IPS-18c (cell line): ENCODE data around the gene ARHGAP6.
"Not testable (repeated sequence)": the region's sequence is repeated elsewhere in the genome, so short reads cannot be mapped to it uniquely, and the experiment has no call there.

ENCODE experiments used
- H3K4me3 ChIP-seq: 2 replicates; pipeline ENCODE4 v1.7.0; 2013; ENCODE audit warnings: low read depth, mild to moderate bottlenecking, low read length, moderate library complexity; ENCODE audit not compliant: insufficient read depth
- H3K9me3 ChIP-seq: one replicate; pipeline ENCODE4 v1.6.1; 2013; ENCODE audit warnings: mild to moderate bottlenecking, low read length, moderate library complexity; ENCODE audit not compliant: control insufficient read depth, insufficient read depth

The ARHGAP6 gene

GRCh38 chrX:11655282-11656015 is 10.3 kb downstream of the ARHGAP6 start:
- no peaks in the 10 kb centered on the region for H3K9me3 ChIP-seq
- no peak overlapping the region for H3K4me3 ChIP-seq

- Histone ChIP-seq H3K4me3 (no peak overlapping the region), H3K9me3 (no peaks in the 10 kb centered on the region)
Measured at GRCh38 chrX:11648705-11649519, 16.8 kb downstream of the ARHGAP6 start.

GRCh38 chrX:11647138-11647537 is 18.6 kb downstream of the ARHGAP6 start:
- no peaks in the 10 kb centered on the region for H3K9me3 ChIP-seq
- H3K4me3 ChIP-seq, result no peak overlapping the region

GRCh38 chrX:11641349-11642065 is 24.2 kb downstream of the ARHGAP6 start:
- Histone ChIP-seq H3K9me3 (peaks cover under 1% of the 10 kb centered on the region), H3K4me3 (no peak overlapping the region)

GRCh38 chrX:11640089-11640488 is 25.6 kb downstream of the ARHGAP6 start:
- Histone ChIP-seq H3K9me3 (peaks cover 2% of the 10 kb centered on the region), H3K4me3 (no peak overlapping the region)

GRCh38 chrX:11632732-11633131 is 33.0 kb downstream of the ARHGAP6 start:
- Histone ChIP-seq H3K4me3 (no peak overlapping the region), H3K9me3 (peaks cover 5% of the 10 kb centered on the region)

- peaks cover 3% of the 10 kb centered on the region for H3K9me3 ChIP-seq
- no peak overlapping the region for H3K4me3 ChIP-seq
Measured at GRCh38 chrX:11629593-11630211, 36.0 kb downstream of the ARHGAP6 start.

GRCh38 chrX:11628399-11628798 is 37.3 kb downstream of the ARHGAP6 start:
- H3K4me3 ChIP-seq, result no peak overlapping the region
- peaks cover 2% of the 10 kb centered on the region for H3K9me3 ChIP-seq

GRCh38 chrX:11626351-11626750 is 39.4 kb downstream of the ARHGAP6 start:
- no peaks in the 10 kb centered on the region for H3K9me3 ChIP-seq

GRCh38 chrX:11619441-11619840 is 46.3 kb downstream of the ARHGAP6 start:
- no peak overlapping the region for H3K4me3 ChIP-seq
- peaks cover 5% of the 10 kb centered on the region for H3K9me3 ChIP-seq

More at GRCh38 chrX:11626351-11626750, 39.4 kb downstream of the ARHGAP6 start:
- H3K4me3 ChIP-seq, result no peak overlapping the region

GRCh38 chrX:11614253-11614652 is 51.5 kb downstream of the ARHGAP6 start:
- not testable (repeated sequence) for H3K9me3 ChIP-seq, H3K4me3 ChIP-seq

GRCh38 chrX:11611965-11612364 is 53.8 kb downstream of the ARHGAP6 start:
- peaks cover 2% of the 10 kb centered on the region for H3K9me3 ChIP-seq
- no peak overlapping the region for H3K4me3 ChIP-seq

GRCh38 chrX:11611161-11611560 is 54.6 kb downstream of the ARHGAP6 start:
- Histone ChIP-seq H3K4me3 (no peak overlapping the region), H3K9me3 (peaks cover 2% of the 10 kb centered on the region)

GRCh38 chrX:11609109-11609508 is 56.6 kb downstream of the ARHGAP6 start:
- H3K9me3 ChIP-seq, result peaks cover 4% of the 10 kb centered on the region
- no peak overlapping the region for H3K4me3 ChIP-seq

GRCh38 chrX:11606408-11606807 is 59.3 kb downstream of the ARHGAP6 start:
- H3K9me3 ChIP-seq, result peaks cover 4% of the 10 kb centered on the region
- no peak overlapping the region for H3K4me3 ChIP-seq

- Histone ChIP-seq H3K9me3 (peaks cover 6% of the 10 kb centered on the region), H3K4me3 (no peak overlapping the region)
Measured at GRCh38 chrX:11600578-11600977, 65.1 kb downstream of the ARHGAP6 start.

GRCh38 chrX:11597479-11597878 is 68.2 kb downstream of the ARHGAP6 start:
- no peak overlapping the region for H3K4me3 ChIP-seq
- H3K9me3 ChIP-seq, result peaks cover 5% of the 10 kb centered on the region
